IPS-NIHi11 (cell line): Measurements from ENCODE around the gene CNTNAP5.

ENCODE experiments used
- DNase-seq: peaks from one replicate; pipeline ENCODE4 v3.0.0; 2012; ENCODE audit warnings: mixed read lengths, low spot score

Gene CNTNAP5

DNA sequence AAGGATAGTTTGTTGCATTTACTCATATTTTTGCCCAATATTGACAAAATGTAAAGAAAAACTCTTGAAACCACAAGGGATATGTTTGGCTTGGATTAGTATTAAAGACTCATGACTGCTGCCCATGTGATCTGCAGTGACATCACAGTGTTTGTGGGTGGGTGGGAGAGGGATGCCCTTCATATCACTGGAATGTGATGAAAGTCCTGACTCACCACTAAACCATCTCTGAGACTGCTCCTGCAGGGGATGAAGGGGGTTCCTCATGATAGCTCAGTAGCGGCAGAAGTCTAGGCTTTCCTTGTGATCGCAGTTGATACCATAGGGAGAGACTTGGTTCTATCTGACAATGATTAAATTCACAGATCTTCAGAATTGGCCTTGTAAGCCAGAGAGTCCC lies 451.2 kb downstream of the CNTNAP5 start:
- DNase-seq: no peak

- no peak for DNase-seq
These were observed 453.7 kb downstream of the CNTNAP5 start for GRCh38 chr2:124478761-124479160.

DNA sequence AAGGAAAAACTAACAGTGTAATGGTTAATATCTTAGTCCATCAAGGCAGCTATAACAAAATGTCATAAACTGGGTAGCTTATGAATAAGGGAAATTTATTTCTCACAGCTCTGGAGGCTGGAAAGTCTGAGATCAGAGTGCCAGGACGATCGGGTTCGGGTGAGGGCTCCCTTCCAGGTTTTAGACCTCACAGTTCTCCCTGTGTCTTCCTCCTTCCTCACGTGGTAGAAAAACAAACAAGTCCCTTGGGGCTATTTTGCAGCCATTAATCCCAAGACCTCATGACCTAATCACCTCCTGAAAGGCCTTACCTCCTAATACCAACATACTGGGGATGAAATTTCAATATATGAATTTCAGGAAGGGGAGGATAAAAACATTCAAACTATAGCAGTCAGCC lies 455.9 kb downstream of the CNTNAP5 start:
- peak; percentile 8 for DNase-seq

- no peak for DNase-seq
These were observed 457.0 kb downstream of the CNTNAP5 start for GRCh38 chr2:124482044-124482443.

DNA sequence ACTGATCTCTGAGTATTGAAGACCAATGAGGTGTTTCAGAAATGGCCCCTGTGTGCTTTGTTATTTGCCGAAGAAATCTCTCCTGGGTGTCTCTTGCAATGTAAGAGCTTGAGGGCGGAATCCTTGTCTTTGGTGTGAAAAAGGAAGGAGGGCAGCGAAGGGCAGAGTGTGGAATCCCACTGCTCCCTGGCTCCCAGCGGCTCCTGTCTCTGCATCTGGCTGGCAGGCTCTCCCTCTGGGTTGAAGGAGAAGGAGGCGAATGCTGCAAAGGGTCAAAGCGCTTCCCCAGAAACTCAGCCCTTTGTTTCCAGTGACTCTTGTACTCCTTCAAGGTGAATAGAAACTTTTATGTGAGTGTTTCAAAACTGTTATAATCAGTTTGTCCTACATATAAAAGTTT lies 457.5 kb downstream of the CNTNAP5 start:
- peak; percentile 11 for DNase-seq

DNA sequence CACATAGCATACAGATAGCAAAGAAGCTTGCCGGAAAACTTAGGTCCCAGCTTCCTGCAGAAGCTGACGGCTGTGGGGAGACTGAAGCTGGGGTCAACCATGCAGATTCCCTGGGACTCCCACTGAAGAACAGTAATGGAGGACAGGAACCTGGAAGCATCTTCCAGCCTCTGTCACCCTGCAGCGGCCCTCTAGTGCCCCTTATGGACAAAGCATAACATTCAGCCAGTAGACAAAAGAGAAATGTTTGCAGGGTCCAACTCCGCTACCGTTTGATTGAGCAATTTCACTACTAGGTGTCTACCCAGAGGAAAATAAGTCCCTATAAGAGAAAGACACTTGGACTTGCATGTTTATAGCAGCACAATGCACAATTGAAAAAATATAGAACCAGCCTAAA lies 460.6 kb downstream of the CNTNAP5 start:
- DNase-seq: no peak

DNA sequence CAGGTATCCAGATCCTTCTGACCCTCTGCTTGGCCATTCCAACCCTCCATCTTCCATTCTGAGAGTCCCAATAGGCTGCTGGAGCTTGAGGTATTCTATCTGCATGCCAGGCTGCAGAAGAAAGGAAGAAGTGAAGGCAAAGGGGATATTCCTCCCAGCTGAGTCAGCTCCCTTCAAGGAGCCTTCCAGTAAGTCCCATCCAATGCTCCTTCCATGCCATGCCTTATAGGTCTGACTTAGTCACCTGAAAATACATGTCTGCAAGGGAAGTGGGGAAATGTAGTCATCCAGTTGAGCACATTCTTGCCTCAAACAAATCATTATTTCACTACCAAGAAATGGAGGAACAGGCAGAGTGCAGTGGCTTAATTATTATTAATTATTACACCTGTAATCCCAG lies 464.6 kb downstream of the CNTNAP5 start:
- no peak for DNase-seq

DNA sequence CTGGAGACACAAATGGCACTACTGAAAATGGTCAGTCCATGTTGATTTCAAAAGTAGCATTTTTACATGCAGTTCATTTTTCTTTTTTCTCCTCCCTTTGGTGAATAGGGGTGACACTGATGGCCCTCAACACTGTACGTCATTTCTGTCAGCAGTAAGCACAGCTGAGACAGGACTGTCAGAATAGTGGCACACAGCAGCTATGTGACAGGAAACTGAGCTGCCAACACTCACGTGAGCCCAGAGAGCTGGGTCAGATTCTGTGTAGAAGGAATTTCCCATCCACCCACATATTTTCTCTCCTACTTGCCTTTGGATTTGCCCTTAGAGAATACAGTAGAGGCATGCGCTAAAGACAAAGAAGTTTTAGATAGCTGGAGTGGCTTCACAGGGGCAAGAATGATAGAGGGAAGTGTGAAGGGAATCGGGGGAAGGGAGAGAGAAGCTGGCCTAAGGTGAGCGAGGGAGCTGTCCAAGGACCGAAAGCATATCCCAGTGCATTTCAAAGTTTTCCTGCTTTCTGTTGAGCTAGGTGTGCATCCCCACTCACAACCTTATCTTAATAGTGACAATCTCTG lies 476.6 kb downstream of the CNTNAP5 start:
- no peak for DNase-seq

GRCh38 chr2:124514236-124514635 lies 489.1 kb downstream of the CNTNAP5 start:
- DNase-seq: no peak

GRCh38 chr2:124520953-124521352 lies 495.9 kb downstream of the CNTNAP5 start:
- no peak for DNase-seq

GRCh38 chr2:124523096-124523495 lies 498.0 kb downstream of the CNTNAP5 start:
- no peak for DNase-seq

DNA sequence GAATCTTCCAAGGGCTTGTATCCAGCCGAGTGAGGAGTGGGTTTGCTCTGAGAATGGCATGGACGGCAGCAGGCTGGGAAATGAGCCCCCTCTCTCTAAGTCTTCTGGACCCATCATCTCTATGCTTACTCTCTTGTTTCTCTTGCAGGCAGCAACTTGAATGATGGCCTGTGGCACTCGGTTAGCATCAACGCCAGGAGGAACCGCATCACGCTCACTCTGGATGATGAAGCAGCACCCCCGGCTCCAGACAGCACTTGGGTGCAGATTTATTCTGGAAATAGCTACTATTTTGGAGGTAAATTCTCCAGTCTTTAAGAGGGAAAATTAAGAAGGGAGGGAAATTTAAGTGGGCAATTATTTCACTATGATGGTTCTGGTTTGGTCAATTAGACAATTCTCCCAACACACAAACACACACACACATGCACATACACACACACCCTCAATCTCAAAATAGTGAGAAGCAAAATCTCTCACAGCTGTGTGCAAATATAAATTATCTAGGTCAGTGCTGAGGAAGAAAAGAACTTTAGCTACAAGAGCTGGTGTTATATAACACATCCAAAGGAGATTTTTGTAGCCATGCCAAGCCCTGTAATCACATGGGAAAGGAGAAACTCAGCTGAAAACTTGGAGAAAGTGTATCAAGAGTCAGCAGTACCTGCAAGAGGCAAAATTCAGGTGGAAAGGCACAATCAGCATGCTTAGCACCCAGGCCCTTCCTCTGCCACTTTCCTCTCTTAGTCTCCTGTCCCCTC lies 499.2 kb downstream of the CNTNAP5 start:
- DNase-seq: no peak

DNA sequence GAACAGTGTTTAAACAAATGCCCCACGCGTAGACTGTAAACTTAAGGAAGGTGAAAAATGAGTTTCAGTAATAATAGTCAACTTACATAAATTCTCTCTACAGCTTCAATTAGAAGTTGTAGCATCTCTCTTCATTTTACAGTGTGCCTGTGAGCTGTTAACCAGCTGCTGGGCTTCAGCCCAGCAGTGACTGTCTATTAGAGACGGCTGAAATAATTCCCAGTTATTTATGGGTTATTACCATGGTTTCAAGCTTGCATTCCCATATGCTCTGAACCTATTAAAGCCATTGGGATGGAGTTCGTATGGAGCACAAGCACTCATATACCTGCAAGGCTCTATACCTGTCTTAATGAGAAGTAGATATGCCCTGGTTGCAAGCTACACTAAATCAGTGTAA lies 501.1 kb downstream of the CNTNAP5 start:
- DNase-seq: no peak

DNA sequence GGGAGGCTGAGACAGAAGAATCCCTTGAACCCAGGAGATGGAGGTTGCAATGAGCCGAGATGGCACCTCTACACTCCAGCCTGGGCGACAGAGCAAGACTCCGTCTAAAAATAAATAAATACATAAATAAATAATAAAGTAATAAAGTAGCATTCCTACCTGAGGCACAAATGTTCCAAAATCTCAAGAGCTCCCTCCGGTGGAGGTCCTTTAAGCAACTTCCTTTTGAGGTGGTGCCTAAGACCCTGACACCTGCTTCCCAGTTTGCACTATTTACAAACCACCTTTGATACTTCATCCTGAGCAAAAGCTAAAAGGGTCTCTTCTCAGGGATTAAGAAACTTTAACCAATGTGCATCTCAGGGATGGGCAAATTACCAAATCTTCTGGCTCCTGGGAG lies 505.1 kb downstream of the CNTNAP5 start:
- no peak for DNase-seq

DNA sequence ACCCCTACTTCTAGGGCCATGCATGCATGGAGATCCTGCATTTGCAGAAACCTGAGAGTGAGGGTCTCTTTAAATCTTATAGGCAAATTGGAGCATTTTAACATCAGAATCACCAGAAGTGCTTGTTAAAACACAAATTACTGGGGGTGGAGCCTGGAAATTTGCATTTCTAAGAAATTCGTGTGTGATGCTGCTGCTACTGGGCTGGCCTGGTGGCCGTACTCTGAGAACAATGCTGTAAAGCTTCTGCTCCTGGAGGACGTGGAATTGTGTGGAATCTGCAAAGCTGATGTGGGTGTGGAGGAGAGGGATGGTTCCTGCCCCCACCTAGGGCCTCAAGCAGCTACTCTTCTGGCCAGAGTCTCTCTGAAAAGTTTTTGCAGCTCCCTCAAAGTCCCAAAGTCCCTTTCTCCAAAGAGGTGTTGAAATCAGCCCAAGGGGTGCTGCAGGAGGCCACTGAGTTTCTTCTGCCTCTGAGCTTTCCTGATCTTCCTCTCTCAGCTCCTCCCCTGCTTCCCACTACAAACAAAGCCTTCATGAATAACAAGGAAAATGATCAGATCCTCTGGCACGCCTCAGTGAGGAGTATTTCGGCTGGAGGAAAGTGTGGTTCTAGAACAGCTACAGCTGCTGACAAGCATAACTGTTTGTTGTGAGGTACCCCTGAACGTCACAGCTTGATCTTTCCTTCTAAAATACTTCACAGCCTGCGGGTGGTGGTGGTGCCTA lies 508.3 kb downstream of the CNTNAP5 start:
- DNase-seq: no peak

- DNase-seq: no peak
These were observed 508.9 kb downstream of the CNTNAP5 start for GRCh38 chr2:124534028-124534427.

- no peak for DNase-seq
These were observed 510.7 kb downstream of the CNTNAP5 start for GRCh38 chr2:124535816-124536215.

GRCh38 chr2:124536591-124536990 lies 511.5 kb downstream of the CNTNAP5 start:
- DNase-seq: no peak

DNA sequence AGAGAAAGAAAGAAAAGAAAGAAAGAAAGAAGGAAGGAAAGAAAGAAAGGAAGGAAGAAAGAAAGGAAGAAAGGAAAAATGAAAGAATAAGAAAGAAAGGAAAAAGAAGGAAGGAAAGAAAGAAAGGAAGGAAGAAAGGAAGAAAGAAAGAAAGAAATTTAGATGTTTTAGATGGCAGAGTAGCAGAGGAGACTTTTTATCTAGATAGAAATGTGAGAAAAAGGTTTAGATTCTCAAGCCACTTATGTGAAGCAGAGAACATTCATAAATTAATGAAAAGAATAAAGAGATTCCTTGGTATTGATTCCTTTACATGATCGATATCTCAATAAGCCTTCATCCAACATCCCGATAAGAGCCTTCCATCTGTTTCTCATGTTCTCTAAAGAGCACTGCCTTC lies 513.5 kb downstream of the CNTNAP5 start:
- DNase-seq: no peak

GRCh38 chr2:124540805-124541204 lies 515.7 kb downstream of the CNTNAP5 start:
- no peak for DNase-seq

DNA sequence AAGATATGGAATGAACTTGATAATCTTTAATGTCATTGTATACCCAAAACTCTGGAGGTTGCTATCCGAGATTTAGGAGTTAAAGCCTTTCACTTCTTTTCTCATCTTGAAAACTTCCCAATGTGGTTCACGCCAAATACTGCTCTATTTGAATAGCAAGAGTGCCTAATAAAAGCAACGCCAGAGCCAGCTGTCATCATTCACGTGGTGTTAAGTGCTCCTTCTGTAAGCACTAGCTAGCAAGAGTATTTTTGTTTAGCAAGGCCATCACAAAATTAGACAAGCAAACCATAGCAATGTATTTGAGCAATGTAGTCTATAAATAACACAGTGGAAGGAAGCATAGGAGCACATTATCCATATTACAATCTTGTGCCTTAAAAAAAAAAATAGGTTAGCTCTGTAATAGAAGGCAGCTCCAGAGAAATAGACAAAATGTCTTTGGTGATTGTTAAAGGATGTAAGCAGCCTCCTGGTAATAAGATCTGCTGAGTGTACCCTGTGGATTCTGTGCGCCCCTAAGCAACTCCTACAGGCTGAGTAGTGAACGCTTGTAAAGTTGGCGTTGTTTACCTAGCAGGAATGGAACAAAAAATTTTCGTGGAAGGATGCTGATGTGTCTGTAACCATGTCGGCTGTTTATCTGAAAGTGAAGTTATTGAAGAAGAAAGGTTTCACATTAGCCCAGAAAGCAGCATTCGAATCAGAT lies 518.0 kb downstream of the CNTNAP5 start:
- no peak for DNase-seq

DNA sequence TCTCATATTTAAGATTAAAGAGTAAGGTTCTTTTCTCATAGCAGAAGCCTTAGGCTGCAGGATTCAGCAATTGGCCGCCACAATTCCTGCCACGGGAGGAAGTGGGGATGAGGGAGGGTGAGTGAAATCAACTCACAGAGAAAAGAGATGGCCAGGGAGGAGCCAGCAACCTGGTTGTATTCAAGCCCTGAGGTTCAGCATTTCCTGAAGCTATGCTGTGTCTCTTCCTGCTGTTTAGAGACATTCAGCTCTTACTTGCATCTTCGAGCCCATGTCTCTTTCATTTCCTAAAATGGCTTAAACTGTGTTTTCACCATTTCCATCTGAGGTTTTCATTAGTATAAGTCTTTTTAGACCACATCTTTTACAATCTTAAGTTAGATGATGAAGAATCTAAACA lies 522.6 kb downstream of the CNTNAP5 start:
- DNase-seq: no peak
